Chondrocyte (in vitro differentiated cells): Measurements from ENCODE around the gene SIPA1L3. TPM values are rescaled to one million over a fixed set of nuclear protein-coding genes. Genes with fewer than 3 reads are reported as not detected.

Experiments used
- DNase-seq: peaks from one replicate; pipeline ENCODE4 v3.0.0; 2021; ENCODE audit warnings: mixed read lengths, low spot score
- H3K27ac Mint-ChIP-seq: one replicate; pipeline ENCODE4 v1.8.0; 2021; ENCODE audit warnings: mild to moderate bottlenecking, moderate library complexity, mixed read lengths; ENCODE audit not compliant: unreplicated experiment
- H3K27me3 Mint-ChIP-seq: 2 replicates; pipeline ENCODE4 v1.8.0; 2021; ENCODE audit warnings: low read depth, mixed read lengths
- H3K36me3 Mint-ChIP-seq: 2 replicates; pipeline ENCODE4 v1.8.0; 2021; ENCODE audit warnings: low read depth, mixed read lengths
- H3K4me1 Mint-ChIP-seq: 2 replicates; pipeline ENCODE4 v1.8.0; 2021; ENCODE audit warnings: low read depth, mild to moderate bottlenecking, mixed read lengths
- H3K4me3 Mint-ChIP-seq: one replicate; pipeline ENCODE4 v1.8.0; 2021; ENCODE audit warnings: mild to moderate bottlenecking, moderate library complexity, mixed read lengths; ENCODE audit not compliant: unreplicated experiment
- H3K9me3 Mint-ChIP-seq: 2 replicates; pipeline ENCODE4 v1.8.0; 2021; ENCODE audit warnings: low read depth, mixed read lengths
- CTCF ChIP-seq: fragments of 200-600 bp; sonication (generic); IDR thresholded peaks from 2 replicates; pipeline ENCODE4 v1.5.0; 2021; ENCODE audit warnings: antibody characterized with exemption, mild to moderate bottlenecking, moderate library complexity
- total RNA-seq: library from RNA; stranded (reverse); gene quantifications from 3 replicates; pipeline ENCODE4 v1.2.1, GENCODE V29; 2021

The SIPA1L3 gene
- total RNA-seq, 1 donor from 2014 or later = 17.5 TPM

- no peak for TF ChIP-seq CTCF
- H3K4me1 Mint-ChIP-seq = peaks cover 13% of the 10 kb centered on the region
- no peak for DNase-seq
- H3K36me3 Mint-ChIP-seq = no peaks in the 10 kb centered on the region
- no peak overlapping the region for H3K27ac Mint-ChIP-seq
- no peak overlapping the region for H3K4me3 Mint-ChIP-seq
- H3K27me3 Mint-ChIP-seq = no peaks in the 10 kb centered on the region
- no peaks in the 10 kb centered on the region for H3K9me3 Mint-ChIP-seq
Observed at GRCh38 chr19:38004186-38004520, 97.1 kb downstream of the SIPA1L3 start.

- Mint-ChIP-seq H3K4me1 (peaks cover 8% of the 10 kb centered on the region), H3K27ac (no peak overlapping the region), H3K4me3 (no peak overlapping the region), H3K27me3 (no peaks in the 10 kb centered on the region), H3K9me3 (no peaks in the 10 kb centered on the region), H3K36me3 (no peaks in the 10 kb centered on the region)
- no peak for DNase-seq
- no peak for TF ChIP-seq CTCF
Observed at GRCh38 chr19:38004521-38005223, 97.7 kb downstream of the SIPA1L3 start.

DNA sequence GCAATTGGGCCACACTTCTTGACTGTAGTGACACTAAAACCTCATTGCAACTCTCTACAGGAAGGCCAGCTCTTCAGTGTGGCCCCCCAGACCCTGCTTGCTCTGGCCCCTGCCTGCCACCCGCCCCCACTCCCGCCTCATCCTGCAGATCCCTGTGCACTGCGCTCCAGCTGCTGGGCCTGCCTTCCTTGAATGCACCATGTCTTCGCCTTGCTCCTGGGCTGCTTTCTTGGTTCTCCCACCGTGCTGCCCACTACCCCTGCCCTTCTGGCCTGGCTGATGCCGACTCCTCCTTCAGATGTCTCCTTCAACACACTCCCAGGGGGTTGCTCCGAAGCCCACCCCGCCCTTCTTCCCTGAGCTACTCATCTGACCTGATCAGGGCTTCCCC lies 98.2 kb downstream of the SIPA1L3 start:
- H3K4me3 Mint-ChIP-seq = no peak overlapping the region
- no peak for DNase-seq
- H3K36me3 Mint-ChIP-seq = no peaks in the 10 kb centered on the region
- H3K27me3 Mint-ChIP-seq = no peaks in the 10 kb centered on the region
- H3K9me3 Mint-ChIP-seq = no peaks in the 10 kb centered on the region
- H3K27ac Mint-ChIP-seq = no peak overlapping the region
- H3K4me1 Mint-ChIP-seq = peaks cover 3% of the 10 kb centered on the region
- no peak for TF ChIP-seq CTCF

- Mint-ChIP-seq H3K36me3 (no peaks in the 10 kb centered on the region), H3K27me3 (no peaks in the 10 kb centered on the region), H3K4me3 (no peak overlapping the region), H3K27ac (no peak overlapping the region), H3K4me1 (no peaks in the 10 kb centered on the region), H3K9me3 (no peaks in the 10 kb centered on the region)
- TF ChIP-seq CTCF = no peak
- DNase-seq = no peak
Observed at GRCh38 chr19:38006361-38007045, 99.5 kb downstream of the SIPA1L3 start.

GRCh38 chr19:38009650-38010242 lies 102.7 kb downstream of the SIPA1L3 start:
- no peaks in the 10 kb centered on the region for H3K4me1 Mint-ChIP-seq
- H3K36me3 Mint-ChIP-seq = no peaks in the 10 kb centered on the region
- no peak for TF ChIP-seq CTCF
- no peak for DNase-seq
- H3K27me3 Mint-ChIP-seq = no peaks in the 10 kb centered on the region
- no peak overlapping the region for H3K27ac Mint-ChIP-seq
- no peak overlapping the region for H3K4me3 Mint-ChIP-seq
- no peaks in the 10 kb centered on the region for H3K9me3 Mint-ChIP-seq
